Mesendoderm (in vitro differentiated cells): Measurements from ENCODE around the gene NDUFB1. TPM values are rescaled to one million over a fixed set of nuclear protein-coding genes. Genes with fewer than 3 reads are reported as not detected.

ENCODE experiments used
- DNase-seq: peaks from one replicate; pipeline ENCODE4 v3.0.0; 2013
- H2AK5ac ChIP-seq: 2 replicates; pipeline ENCODE4 v1.6.1; 2013; ENCODE audit warnings: low read length, inconsistent platforms
- H2BK120ac ChIP-seq: 2 replicates; pipeline ENCODE4 v1.6.1; 2013; ENCODE audit warnings: low read depth, mild to moderate bottlenecking, low read length, moderate library complexity, mixed read lengths
- H2BK15ac ChIP-seq: replicated peaks from 2 replicates; pipeline ENCODE4 v1.6.1; 2013; ENCODE audit warnings: low read depth, mild to moderate bottlenecking, moderate library complexity
- H2BK5ac ChIP-seq: 2 replicates; pipeline ENCODE4 v1.6.1; 2013; ENCODE audit warnings: low read length, inconsistent platforms
- H3K18ac ChIP-seq: 2 replicates; pipeline ENCODE4 v1.6.1; 2013; ENCODE audit warnings: mild to moderate bottlenecking, low read length, mixed read lengths
- H3K23ac ChIP-seq: one replicate; pipeline ENCODE4 v1.6.1; 2013; ENCODE audit warnings: low read length
- H3K27ac ChIP-seq: 2 replicates; pipeline ENCODE4 v1.5.1; 2013; ENCODE audit warnings: low read depth, mild to moderate bottlenecking, inconsistent platforms, low read length, moderate library complexity
- H3K27me3 ChIP-seq: 2 replicates; pipeline ENCODE4 v1.6.1; 2013; ENCODE audit warnings: low read length, control low read depth, mild to moderate bottlenecking, inconsistent platforms; ENCODE audit not compliant: insufficient read depth, poor library complexity
- H3K36me3 ChIP-seq: 2 replicates; pipeline ENCODE4 v1.6.1; 2013; ENCODE audit warnings: low read length, inconsistent platforms; ENCODE audit not compliant: control insufficient read depth, insufficient read depth
- H3K4ac ChIP-seq: one replicate; pipeline ENCODE4 v1.6.1; 2013; ENCODE audit warnings: low read depth, mild to moderate bottlenecking, low read length, moderate library complexity
- H3K4me1 ChIP-seq: 2 replicates; pipeline ENCODE4 v1.6.1; 2013; ENCODE audit warnings: low read depth, low read length, inconsistent platforms; ENCODE audit not compliant: control insufficient read depth
- H3K4me2 ChIP-seq: 2 replicates; pipeline ENCODE4 v1.6.1; 2013; ENCODE audit warnings: low read length
- H3K4me3 ChIP-seq: 2 replicates; pipeline ENCODE4 v1.5.1; 2013; ENCODE audit warnings: mild to moderate bottlenecking, low read length
- H3K56ac ChIP-seq: one replicate; pipeline ENCODE4 v1.6.1; 2013; ENCODE audit warnings: low read length
- H3K79me1 ChIP-seq: 2 replicates; pipeline ENCODE4 v1.6.1; 2013; ENCODE audit warnings: low read length, inconsistent platforms
- H3K79me2 ChIP-seq: 2 replicates; pipeline ENCODE4 v1.6.1; 2013; ENCODE audit warnings: mild to moderate bottlenecking, low read length; ENCODE audit not compliant: control insufficient read depth, insufficient read depth
- H3K9ac ChIP-seq: 2 replicates; pipeline ENCODE4 v1.6.1; 2013; ENCODE audit warnings: low read length, inconsistent platforms
- H4K5ac ChIP-seq: one replicate; pipeline ENCODE4 v1.6.1; 2013; ENCODE audit warnings: low read length
- H4K8ac ChIP-seq: one replicate; pipeline ENCODE4 v1.6.1; 2013; ENCODE audit warnings: low read depth, mild to moderate bottlenecking, control low read depth, low read length, moderate library complexity
- WGBS: extraction: QIAGEN DNeasy Blood & Tissue Kit; methylation state at CpG from one replicate; pipeline ENCODE4 v1.1.7; 2013; ENCODE audit warnings: low lambda C conversion rate, missing lambda C conversion rate; ENCODE audit not compliant: insufficient coverage; ENCODE audit errors: extremely low coverage; 5-methylcytosine and 5-hydroxymethylcytosine counted together
- polyA plus RNA-seq, 2 experiments: library from polyadenylated mRNA; stranded (reverse); fragments of 200-250 nt; gene quantifications; one replicate each; pipeline ENCODE4 v1.2.3, GENCODE V29; 2013

Gene NDUFB1
- polyA plus RNA-seq (2013, experiment 1 of 2), result 650 TPM
- 659 TPM for polyA plus RNA-seq (2013, experiment 2 of 2)

DNA sequence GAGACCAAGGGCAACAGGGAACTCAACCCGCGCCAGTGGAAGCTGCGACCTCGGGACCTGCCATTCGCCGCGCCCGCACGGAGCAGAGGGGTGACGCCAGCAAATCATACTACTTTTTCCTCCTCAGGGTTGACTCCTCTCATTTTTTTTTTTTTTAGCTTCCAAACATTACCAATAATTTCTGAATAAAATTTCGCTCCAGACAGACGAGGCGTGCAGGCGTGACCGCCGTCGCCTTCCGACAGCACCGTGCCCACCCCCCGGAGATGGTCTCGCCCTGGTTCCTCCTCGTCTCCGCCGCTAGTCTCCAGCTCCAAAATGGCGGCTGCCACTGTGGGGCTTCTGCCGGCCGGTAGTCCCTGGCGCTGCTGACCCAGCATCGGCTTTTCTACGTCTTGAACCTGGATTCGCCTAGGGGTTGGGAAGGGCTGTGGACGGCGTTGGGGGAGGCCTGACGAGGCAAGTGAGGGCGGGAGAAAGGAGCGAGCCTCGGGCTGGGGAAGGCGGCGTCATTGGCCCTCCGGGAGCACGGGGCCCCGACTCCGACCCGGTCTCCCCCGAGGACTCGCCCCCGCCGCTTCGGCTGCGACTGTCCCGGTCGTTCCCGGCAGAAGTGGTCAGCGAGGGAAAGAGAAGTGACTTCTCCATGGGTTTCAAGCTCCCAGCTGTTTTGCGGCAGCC, at the start of gene NDUFB1, which contains the start of gene CPSF2:
Gene NDUFB1 (minus strand): TSS at position 37 of the 681 bp plus-strand sequence. CDS start 4,069 bp downstream, outside the sequence.
Gene CPSF2 (plus strand): TSS at position 300 of the 681 bp plus-strand sequence. CDS start 9,016 bp downstream, outside the sequence.
- Histone ChIP-seq H3K36me3 (peaks cover under 1% of the 10 kb centered on the region), H3K4me1 (no peaks in the 10 kb centered on the region), H2BK15ac (no peak within 1 kb of the TSS), H3K79me2 (peaks cover 10% of the 10 kb centered on the region), H2AK5ac (no peak within 1 kb of the TSS), H4K5ac (peak within 1 kb of the TSS; percentile 68), H3K4me2 (peak within 1 kb of the TSS; percentile 77), H3K79me1 (peaks cover 11% of the 10 kb centered on the region), H3K56ac (peak within 1 kb of the TSS; percentile 98), H4K8ac (peak within 1 kb of the TSS; percentile 43), H3K18ac (peak within 1 kb of the TSS; percentile 91), H2BK120ac (peak within 1 kb of the TSS; percentile 30), H2BK5ac (peak within 1 kb of the TSS; percentile 87), H3K27ac (peak within 1 kb of the TSS; percentile 91), H3K23ac (peak within 1 kb of the TSS; percentile 73), H3K27me3 (no peaks in the 10 kb centered on the region), H3K4me3 (peak within 1 kb of the TSS; percentile 94), H3K9ac (peak within 1 kb of the TSS; percentile 97), H3K4ac (peak within 1 kb of the TSS; percentile 84)
- peak; percentile 88 for DNase-seq
- no CpG with 5 or more reads among the region's 55 CpGs for WGBS

DNA sequence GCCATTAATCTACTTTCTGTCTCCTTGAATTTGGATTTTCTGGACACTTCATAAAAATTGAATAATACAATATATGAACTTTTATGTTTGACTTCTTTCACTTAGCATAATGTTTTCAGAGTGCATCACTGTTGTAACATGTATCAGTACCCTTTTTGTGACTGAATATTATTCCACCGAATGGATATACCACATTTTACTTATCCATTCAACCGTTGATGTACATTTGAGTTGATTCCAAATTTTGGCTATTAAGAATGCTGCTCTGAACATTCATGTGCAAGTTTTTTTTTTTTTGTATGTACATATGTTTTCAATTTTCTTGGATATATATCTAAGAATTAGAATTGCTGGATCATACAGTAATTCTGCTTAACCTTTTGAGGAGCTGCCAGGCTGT, 43.5 kb upstream of the NDUFB1 start:
- DNase-seq, result no peak
- Histone ChIP-seq H3K79me2 (no peaks in the 10 kb centered on the region), H3K4me3 (no peak overlapping the region), H2BK120ac (no peak overlapping the region), H3K4ac (no peak overlapping the region), H3K27me3 (no peaks in the 10 kb centered on the region), H4K8ac (no peak overlapping the region), H2BK5ac (no peak overlapping the region), H3K79me1 (no peaks in the 10 kb centered on the region), H3K4me2 (no peak overlapping the region), H3K36me3 (peaks cover 3% of the 10 kb centered on the region), H2BK15ac (no peak overlapping the region), H3K23ac (no peak overlapping the region), H3K56ac (no peak overlapping the region), H4K5ac (no peak overlapping the region), H3K9ac (no peak overlapping the region), H3K18ac (no peak overlapping the region), H2AK5ac (no peak overlapping the region), H3K27ac (no peak overlapping the region), H3K4me1 (no peaks in the 10 kb centered on the region)
- WGBS, result no CpG with 5 or more reads among the region's 2 CpGs

DNA sequence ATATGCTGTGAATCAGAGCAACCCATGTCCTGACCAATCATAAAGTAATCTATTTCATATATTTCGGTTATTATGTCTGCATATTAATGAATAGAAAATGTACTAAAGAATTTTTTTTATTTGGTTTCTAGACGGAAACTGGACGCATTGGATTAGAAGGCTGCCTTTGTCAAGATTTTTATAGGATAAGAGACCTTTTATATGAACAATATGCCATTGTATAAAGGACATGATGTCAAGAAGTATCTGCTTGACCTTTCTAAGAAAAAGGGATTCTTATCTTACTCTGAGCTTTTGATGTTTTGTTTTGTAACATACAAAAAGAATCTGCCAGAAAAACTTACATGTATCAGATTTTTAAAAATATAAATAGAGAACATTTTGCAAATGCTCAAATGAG, 40.0 kb upstream of the NDUFB1 start:
- Histone ChIP-seq H2BK5ac (no peak overlapping the region), H3K9ac (no peak overlapping the region), H3K36me3 (peaks cover 5% of the 10 kb centered on the region), H3K79me2 (no peaks in the 10 kb centered on the region), H3K4me3 (no peak overlapping the region), H3K4ac (no peak overlapping the region), H3K79me1 (no peaks in the 10 kb centered on the region), H4K5ac (no peak overlapping the region), H4K8ac (no peak overlapping the region), H3K4me2 (no peak overlapping the region), H2BK120ac (no peak overlapping the region), H3K18ac (no peak overlapping the region), H2AK5ac (no peak overlapping the region), H3K56ac (no peak overlapping the region), H3K23ac (no peak overlapping the region), H3K27ac (no peak overlapping the region), H3K27me3 (no peaks in the 10 kb centered on the region), H2BK15ac (no peak overlapping the region), H3K4me1 (no peaks in the 10 kb centered on the region)
- WGBS, result no CpG with 5 or more reads among the region's 3 CpGs
- no peak for DNase-seq

DNA sequence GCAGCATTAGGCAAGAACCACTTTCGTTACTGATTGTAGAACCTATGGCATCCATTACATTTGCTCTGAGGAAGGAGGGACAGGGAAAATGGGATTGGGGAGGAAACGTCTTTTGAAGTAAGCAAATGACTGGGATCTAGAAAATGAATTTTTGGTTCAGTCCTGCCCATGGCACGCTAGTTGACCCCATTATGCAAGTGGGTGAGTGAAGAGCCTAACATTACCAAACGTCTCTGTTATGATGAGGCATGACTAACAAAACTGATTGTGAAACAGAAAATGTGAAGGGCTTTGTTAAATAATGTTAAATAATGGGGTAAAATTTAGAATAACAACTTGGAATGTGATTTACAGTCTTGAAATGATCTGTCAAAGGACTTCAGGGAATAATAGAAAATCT, 39.1 kb upstream of the NDUFB1 start:
- Histone ChIP-seq H2BK120ac (no peak overlapping the region), H3K4me3 (no peak overlapping the region), H2AK5ac (no peak overlapping the region), H3K9ac (no peak overlapping the region), H2BK5ac (no peak overlapping the region), H3K79me1 (no peaks in the 10 kb centered on the region), H4K8ac (no peak overlapping the region), H2BK15ac (no peak overlapping the region), H3K27ac (no peak overlapping the region), H3K27me3 (no peaks in the 10 kb centered on the region), H3K4me1 (no peaks in the 10 kb centered on the region), H3K18ac (no peak overlapping the region), H3K23ac (no peak overlapping the region), H3K56ac (no peak overlapping the region), H3K4ac (no peak overlapping the region), H3K36me3 (peaks cover 5% of the 10 kb centered on the region), H4K5ac (no peak overlapping the region), H3K79me2 (no peaks in the 10 kb centered on the region), H3K4me2 (no peak overlapping the region)
- DNase-seq, result no peak
- no CpG with 5 or more reads among the region's 4 CpGs for WGBS

DNA sequence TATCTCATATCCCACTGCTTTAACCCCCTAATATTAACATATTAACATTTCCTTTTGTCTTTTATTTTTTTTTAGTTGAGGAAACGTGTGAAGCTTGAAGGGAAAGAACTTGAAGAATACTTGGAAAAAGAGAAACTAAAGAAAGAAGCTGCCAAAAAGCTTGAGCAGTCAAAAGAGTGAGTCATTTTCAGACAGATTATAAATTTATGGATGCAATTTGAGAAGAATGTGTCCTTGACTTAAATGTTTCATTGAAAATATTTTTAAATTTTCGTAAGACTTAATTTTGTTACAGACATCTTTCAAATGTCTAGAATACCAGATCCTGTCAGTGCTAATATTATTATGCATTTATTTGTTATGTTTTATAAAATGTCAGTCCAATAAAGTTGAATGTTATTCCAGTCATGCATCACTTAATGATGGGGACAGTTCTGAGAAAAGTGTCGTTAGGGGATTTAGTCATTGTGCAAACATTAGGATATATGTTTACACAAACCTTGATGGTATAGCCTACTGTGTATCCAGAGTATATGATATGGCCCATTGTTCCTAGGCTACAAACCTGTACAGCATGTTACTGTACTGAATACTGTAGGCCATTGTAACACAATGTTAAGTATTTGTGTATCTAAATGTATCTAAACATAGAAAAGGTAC, 32.9 kb upstream of the NDUFB1 start:
- Histone ChIP-seq H2BK15ac (no peak overlapping the region), H3K36me3 (peaks cover 2% of the 10 kb centered on the region), H3K4ac (no peak overlapping the region), H3K27me3 (no peaks in the 10 kb centered on the region), H4K8ac (no peak overlapping the region), H3K79me1 (no peaks in the 10 kb centered on the region), H4K5ac (no peak overlapping the region), H3K4me3 (no peak overlapping the region), H2AK5ac (no peak overlapping the region), H2BK5ac (no peak overlapping the region), H3K4me2 (no peak overlapping the region), H3K9ac (no peak overlapping the region), H3K23ac (no peak overlapping the region), H3K79me2 (no peaks in the 10 kb centered on the region), H3K27ac (no peak overlapping the region), H3K18ac (no peak overlapping the region), H3K4me1 (no peaks in the 10 kb centered on the region), H3K56ac (no peak overlapping the region), H2BK120ac (no peak overlapping the region)
- DNase-seq, result no peak
- WGBS, result no CpG with 5 or more reads among the region's 3 CpGs
